Stomach smooth muscle (tissue), 2 donors: Measurements from ENCODE around the gene HS3ST2.

ENCODE experiments used
- H3K27ac ChIP-seq: one replicate; pipeline ENCODE4 v1.7.0; 2013; ENCODE audit warnings: mild to moderate bottlenecking, low read length, inconsistent platforms
- H3K27me3 ChIP-seq, 2 donors: one replicate each; pipeline ENCODE4 v1.7.0; 2013; ENCODE audit warnings: low read length in 2 of 2; ENCODE audit not compliant: insufficient read depth in 2 of 2, control insufficient read depth in 1 of 2
- H3K36me3 ChIP-seq, 2 donors: one replicate each; pipeline ENCODE4 v1.7.0; 2013; ENCODE audit warnings: low read length in 2 of 2; ENCODE audit not compliant: control insufficient read depth in 2 of 2, insufficient read depth in 2 of 2
- H3K4me1 ChIP-seq: one replicate; pipeline ENCODE4 v1.7.0; 2013; ENCODE audit warnings: low read length; ENCODE audit not compliant: control insufficient read depth, insufficient read depth
- H3K4me3 ChIP-seq, 2 donors: one replicate each; pipeline ENCODE4 v1.7.0; 2013; ENCODE audit warnings: low read length in 2 of 2
- H3K9ac ChIP-seq, 2 donors: one replicate each; pipeline ENCODE4 v1.7.0; 2013; ENCODE audit warnings: low read length in 2 of 2, mild to moderate bottlenecking in 1 of 2
- H3K9me3 ChIP-seq, 2 donors: one replicate each; pipeline ENCODE4 v1.7.0; 2013; ENCODE audit warnings: low read length in 2 of 2; ENCODE audit not compliant: control insufficient read depth in 2 of 2
- donor health status: healthy.
- donor health status: Pancreatic carcinoma.

HS3ST2 gene

DNA sequence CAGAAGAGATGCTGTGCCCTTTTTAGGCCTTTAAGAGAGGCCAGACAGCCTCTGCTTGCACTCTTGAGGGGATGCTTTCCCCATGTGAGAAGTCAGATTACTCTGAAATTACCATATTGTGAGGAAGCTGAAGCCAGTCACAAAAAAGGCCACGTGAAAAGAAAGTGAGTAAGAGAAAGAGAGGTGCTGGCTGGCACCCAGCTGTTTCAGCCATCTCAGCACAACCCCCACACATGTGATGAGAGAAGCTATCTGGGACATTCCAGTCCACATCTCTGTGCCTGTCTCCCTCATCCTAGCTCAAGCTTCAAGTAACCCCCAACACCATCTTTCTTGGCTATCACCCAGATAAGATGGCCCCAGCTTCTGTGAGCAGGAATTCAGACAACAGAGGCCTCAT, 131.4 kb downstream of the HS3ST2 start:
- no peaks in the 10 kb centered on the region for H3K36me3 ChIP-seq
- H3K9ac ChIP-seq = no peak overlapping the region
- no peaks in the 10 kb centered on the region for H3K9me3 ChIP-seq
- peaks cover 12% of the 10 kb centered on the region for H3K4me1 ChIP-seq
- H3K4me3 ChIP-seq = no peak overlapping the region
- H3K27ac ChIP-seq = no peak overlapping the region
- H3K27me3 ChIP-seq = peaks cover 10 to 22% of the 10 kb centered on the region in 2 donors

DNA sequence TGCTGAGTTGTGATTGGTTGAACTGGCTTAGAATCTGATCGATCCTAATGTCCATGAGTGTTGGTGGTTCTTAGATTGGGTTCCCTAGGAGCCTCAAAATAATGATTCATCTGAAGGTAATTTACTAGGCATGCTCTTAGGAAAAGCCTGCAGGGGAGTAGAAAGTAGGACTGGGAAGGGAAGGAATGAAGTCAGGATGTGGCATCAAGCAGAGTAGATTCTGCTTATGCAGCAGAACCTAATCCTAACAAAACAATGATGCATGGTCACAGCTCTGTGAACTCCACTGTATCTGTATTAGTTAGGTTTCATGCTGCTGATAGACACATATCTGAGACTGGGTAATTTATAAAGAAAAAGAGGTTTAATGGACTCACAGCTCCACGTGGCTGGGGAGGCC, 132.5 kb downstream of the HS3ST2 start:
- no peak overlapping the region for H3K27ac ChIP-seq
- peaks cover 10 to 22% of the 10 kb centered on the region in 2 donors for H3K27me3 ChIP-seq
- no peaks in the 10 kb centered on the region for H3K36me3 ChIP-seq
- H3K9me3 ChIP-seq = no peaks in the 10 kb centered on the region
- H3K9ac ChIP-seq = no peak overlapping the region
- no peak overlapping the region for H3K4me3 ChIP-seq
- H3K4me1 ChIP-seq = peaks cover 12% of the 10 kb centered on the region

DNA sequence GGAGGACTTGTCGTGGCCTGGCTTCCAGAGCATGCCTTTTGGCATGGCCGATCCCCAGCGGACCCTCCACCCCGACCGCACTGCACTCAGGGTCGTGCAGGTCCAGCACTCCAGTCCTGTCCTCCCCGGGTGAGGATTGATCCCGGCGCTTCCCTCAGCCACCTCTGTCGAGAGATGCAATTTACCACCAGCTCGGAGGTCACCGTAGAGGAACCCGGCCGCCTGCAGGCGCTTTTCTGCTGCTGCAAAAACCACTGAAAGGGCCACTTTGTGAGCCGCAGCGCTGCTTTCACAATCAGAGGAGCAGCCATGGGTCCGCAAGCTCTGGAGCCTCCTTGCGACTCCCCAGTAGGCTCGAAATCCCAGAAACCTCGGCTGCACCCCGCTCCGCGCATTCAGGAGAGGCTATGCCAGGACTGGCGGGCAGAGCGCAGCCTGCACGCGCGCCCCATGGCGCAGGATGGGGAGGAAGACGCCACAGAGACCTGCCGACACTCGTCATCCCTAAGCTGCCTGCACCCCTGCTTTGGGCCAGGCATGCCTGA, 134.2 kb downstream of the HS3ST2 start:
- no peaks in the 10 kb centered on the region for H3K36me3 ChIP-seq
- peaks cover 10 to 19% of the 10 kb centered on the region in 2 donors for H3K27me3 ChIP-seq
- no peak overlapping the region for H3K27ac ChIP-seq
- peaks cover 12% of the 10 kb centered on the region for H3K4me1 ChIP-seq
- H3K9ac ChIP-seq = no peak overlapping the region
- no peaks in the 10 kb centered on the region for H3K9me3 ChIP-seq
- H3K4me3 ChIP-seq = peak overlapping the region; percentile 18 to 62

DNA sequence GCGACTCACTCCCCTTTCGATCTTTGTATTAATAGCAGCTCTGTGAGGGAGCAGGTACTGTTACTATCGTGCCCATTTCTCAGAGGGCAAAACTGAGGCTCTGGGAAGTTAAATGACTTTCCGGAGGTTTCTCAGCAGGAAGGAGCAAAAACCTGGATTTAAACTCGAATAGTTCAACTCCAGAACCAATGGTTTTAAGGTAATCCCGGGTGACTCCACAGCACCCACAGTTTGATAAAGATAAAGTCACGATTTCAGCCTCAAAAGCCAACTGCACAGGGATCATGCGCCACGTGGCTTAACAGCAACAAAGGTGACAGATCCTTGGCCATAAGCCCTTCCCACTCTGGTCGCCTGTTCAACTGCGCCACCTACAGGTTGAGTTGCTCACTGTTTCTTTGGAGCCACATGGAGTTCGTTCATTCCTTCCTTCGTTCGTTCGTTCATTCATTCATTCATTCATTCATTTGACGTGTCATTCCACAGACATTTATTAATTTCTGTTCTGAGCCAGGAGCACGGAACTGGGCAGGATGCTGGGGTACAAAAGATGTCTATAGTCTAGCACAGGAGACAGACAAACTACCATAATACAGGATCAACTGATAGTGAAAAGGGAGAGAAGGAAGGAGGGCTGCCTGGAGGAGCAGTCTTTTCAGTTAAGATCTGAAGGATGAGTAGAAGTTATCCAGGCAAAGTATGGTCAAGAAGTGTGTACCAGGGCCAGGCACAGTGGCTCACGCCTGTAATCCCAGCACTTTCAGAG, 134.8 kb downstream of the HS3ST2 start:
- Histone ChIP-seq H3K4me1 (peaks cover 12% of the 10 kb centered on the region), H3K27ac (no peak overlapping the region), H3K36me3 (no peaks in the 10 kb centered on the region), H3K9ac (no peak overlapping the region), H3K27me3 (peaks cover 10 to 18% of the 10 kb centered on the region in 2 donors), H3K9me3 (no peaks in the 10 kb centered on the region), H3K4me3 (peak overlapping the region; percentile 18 to 62)

DNA sequence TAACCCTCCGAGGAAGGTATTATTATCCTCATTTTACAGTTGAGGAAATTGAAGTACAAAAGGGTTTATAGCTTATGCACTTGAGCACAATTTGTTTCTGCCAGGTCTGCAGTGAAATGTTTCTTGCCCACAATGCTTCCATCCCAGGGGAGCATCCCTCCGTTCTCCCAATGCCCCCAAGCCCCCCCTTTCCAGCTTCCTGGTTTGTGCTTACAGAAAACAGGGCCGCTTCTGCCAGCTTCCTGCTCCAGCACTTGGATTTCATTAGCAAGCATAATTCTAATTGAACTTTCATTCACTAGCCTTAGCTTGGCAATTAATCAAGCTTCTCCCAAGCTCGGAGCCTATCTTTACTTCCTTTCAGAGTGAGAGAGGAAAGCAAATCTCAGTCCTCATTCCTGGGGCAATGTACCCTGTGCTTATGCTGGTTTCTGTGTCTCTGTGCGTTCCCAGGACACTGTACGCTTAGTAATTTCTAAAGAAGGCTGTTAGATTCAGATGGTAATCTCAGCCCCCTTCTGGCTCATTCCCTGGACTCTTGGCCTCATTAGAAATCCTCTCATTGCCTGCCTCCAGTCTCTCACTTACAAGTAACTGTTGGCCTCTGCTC, 141.6 kb downstream of the HS3ST2 start:
- Histone ChIP-seq H3K27me3 (no peaks in the 10 kb centered on the region), H3K27ac (no peak overlapping the region), H3K36me3 (no peaks in the 10 kb centered on the region), H3K9me3 (no peaks in the 10 kb centered on the region), H3K9ac (no peak overlapping the region), H3K4me3 (no peak overlapping the region), H3K4me1 (no peaks in the 10 kb centered on the region)

DNA sequence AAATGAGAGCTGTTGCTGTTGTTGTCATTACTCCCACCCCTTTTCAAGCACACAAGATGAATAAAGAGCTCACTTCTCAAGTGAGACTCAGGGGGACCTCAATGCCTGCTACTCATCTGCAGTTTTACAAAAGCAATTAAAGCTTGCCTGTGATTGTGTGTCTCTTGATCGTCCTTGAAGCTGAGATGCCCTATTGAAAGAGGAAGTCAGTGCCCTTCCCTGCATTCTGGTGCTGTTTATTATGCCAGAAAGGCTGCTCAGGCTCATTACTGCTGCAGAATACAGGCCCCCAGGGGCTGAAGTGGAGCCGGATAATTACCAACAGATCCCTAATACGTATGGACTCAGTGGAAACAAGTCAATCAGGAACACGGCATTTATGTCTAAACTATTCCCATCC, 147.2 kb downstream of the HS3ST2 start:
- H3K27me3 ChIP-seq = peaks cover 0 to 5% of the 10 kb centered on the region in 2 donors

DNA sequence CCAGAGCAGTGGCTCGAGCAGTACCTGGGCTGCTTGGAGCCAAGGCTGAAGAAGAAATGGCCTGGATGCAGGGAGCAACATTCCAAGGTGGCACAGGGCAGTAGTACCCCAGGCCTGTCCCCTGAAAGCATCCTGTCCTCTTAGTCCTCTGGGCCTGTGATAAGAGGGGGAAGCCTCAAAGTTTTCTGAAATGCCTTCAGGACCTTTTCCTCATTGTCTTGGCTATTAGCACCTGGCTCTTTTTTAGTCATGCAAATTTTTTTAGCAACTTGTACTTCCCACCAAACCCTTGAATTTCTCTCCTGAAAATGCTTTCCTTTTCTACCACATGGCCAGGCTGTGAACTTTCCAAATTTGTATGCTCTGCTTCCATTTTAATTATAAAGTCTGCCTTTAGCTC, 148.9 kb downstream of the HS3ST2 start:
- Histone ChIP-seq H3K9ac (no peak overlapping the region), H3K9me3 (peaks cover 2 to 3% of the 10 kb centered on the region in 2 donors), H3K4me1 (no peaks in the 10 kb centered on the region), H3K36me3 (no peaks in the 10 kb centered on the region), H3K27ac (no peak overlapping the region), H3K27me3 (peaks cover 0 to 5% of the 10 kb centered on the region in 2 donors), H3K4me3 (no peak overlapping the region)

More for the DNA sequence above, 147.2 kb downstream of the HS3ST2 start:
- peaks cover 2 to 3% of the 10 kb centered on the region in 2 donors for H3K9me3 ChIP-seq
- no peak overlapping the region for H3K4me3 ChIP-seq
- no peak overlapping the region for H3K27ac ChIP-seq
- H3K4me1 ChIP-seq = no peaks in the 10 kb centered on the region
- no peak overlapping the region for H3K9ac ChIP-seq
- H3K36me3 ChIP-seq = no peaks in the 10 kb centered on the region
